NT2/D1 (cell line): Measurements from ENCODE around the gene KCTD10.

Experiments
- DNase-seq: peaks from one replicate; pipeline ENCODE4 v3.0.0-alpha.2; 2011; ENCODE audit warnings: low read depth, low spot score
- H3K27me3 ChIP-seq: 2 replicates; pipeline ENCODE4 v1.6.0; 2011; ENCODE audit warnings: mild to moderate bottlenecking; ENCODE audit not compliant: insufficient read length, insufficient read depth
- H3K36me3 ChIP-seq: 2 replicates; pipeline ENCODE4 v1.6.1; 2011; ENCODE audit warnings: mild to moderate bottlenecking, low read length, mixed read lengths; ENCODE audit not compliant: insufficient read depth, insufficient read length
- H3K4me1 ChIP-seq: 2 replicates; pipeline ENCODE4 v1.5.1; 2011; ENCODE audit not compliant: insufficient read depth, insufficient read length
- H3K4me3 ChIP-seq: 2 replicates; pipeline ENCODE4 v1.5.1; 2011; ENCODE audit warnings: low read depth; ENCODE audit not compliant: insufficient read length
- H3K9ac ChIP-seq: 2 replicates; pipeline ENCODE4 v1.6.0; 2011; ENCODE audit warnings: low read depth; ENCODE audit not compliant: insufficient read length
- H3K9me3 ChIP-seq: 2 replicates; pipeline ENCODE4 v1.5.1; 2011; ENCODE audit warnings: mild to moderate bottlenecking, low read length; ENCODE audit not compliant: insufficient read depth
- SUZ12 ChIP-seq: IDR thresholded peaks from 2 replicates; pipeline ENCODE4 v1.6.1; 2011; ENCODE audit not compliant: insufficient read length, insufficient read depth; ENCODE audit errors: extremely low read depth
- YY1 ChIP-seq: IDR thresholded peaks from 2 replicates; pipeline ENCODE4 v1.6.1; 2011; ENCODE audit not compliant: insufficient read length, insufficient read depth
- ZNF274 ChIP-seq: IDR thresholded peaks from 2 replicates; pipeline ENCODE4 v1.6.1; 2011; ENCODE audit warnings: mild to moderate bottlenecking, low read depth, low read length

The KCTD10 gene

DNA sequence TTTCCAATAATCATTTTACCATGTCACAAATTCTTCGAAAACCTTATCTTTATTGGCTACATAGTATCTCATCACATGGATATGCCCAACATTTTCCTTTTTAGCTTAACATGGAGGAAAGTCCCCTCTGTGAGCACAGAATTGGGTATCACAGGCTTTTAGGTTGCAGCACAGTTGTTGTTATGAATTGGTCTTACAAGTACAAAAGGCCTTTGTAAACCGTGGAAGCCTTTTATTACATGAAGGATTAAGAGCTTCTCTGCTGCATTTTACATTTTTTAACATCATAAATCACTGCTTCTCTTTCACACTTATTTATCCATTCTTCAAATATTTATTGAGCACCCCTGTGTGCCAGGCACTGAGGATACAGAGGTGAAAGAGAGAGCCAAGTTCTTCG, 26.5 kb upstream of the KCTD10 start:
- TF ChIP-seq SUZ12 (no peak), ZNF274 (no peak), YY1 (no peak)
- Histone ChIP-seq H3K4me1 (no peaks in the 10 kb centered on the region), H3K4me3 (no peak overlapping the region), H3K9ac (no peak overlapping the region), H3K36me3 (peaks cover 97% of the 10 kb centered on the region), H3K9me3 (no peaks in the 10 kb centered on the region), H3K27me3 (no peaks in the 10 kb centered on the region)
- no peak for DNase-seq

- Histone ChIP-seq H3K9me3 (no peaks in the 10 kb centered on the region), H3K9ac (no peak overlapping the region), H3K4me3 (no peak overlapping the region), H3K4me1 (no peaks in the 10 kb centered on the region), H3K27me3 (no peaks in the 10 kb centered on the region), H3K36me3 (peaks cover 96% of the 10 kb centered on the region)
- no peak for DNase-seq
- TF ChIP-seq YY1 = no peak
- TF ChIP-seq ZNF274 = no peak
- no peak for TF ChIP-seq SUZ12
Measured at GRCh38 chr12:109502332-109502731, 25.2 kb upstream of the KCTD10 start.

DNA sequence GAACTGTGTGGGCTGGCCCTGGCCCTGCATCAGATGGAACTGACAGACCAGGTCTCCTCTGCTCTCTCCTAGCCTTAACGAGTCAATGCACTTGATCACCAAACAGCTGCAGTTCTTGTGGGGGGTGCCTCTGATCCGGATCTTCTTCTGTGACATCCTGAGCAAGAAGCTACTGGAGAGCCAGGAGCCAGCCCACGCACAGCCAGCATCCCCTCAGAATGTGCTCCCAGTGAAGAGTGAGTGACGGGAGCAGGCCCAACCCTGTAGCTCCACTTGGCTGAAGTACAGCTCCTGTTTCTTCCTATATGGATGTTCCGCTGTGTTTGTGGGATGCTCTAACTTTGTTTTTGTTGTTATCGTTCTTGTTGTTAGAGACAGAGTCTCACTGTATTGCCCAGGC, 24.2 kb upstream of the KCTD10 start:
- H3K36me3 ChIP-seq = peaks cover 88% of the 10 kb centered on the region

GRCh38 chr12:109500406-109501185, 23.5 kb upstream of the KCTD10 start:
- no peak overlapping the region for H3K4me3 ChIP-seq
- H3K9ac ChIP-seq = no peak overlapping the region
- no peak for DNase-seq
- H3K9me3 ChIP-seq = no peaks in the 10 kb centered on the region
- TF ChIP-seq YY1 = no peak
- no peak for TF ChIP-seq SUZ12
- TF ChIP-seq ZNF274 = no peak
- no peaks in the 10 kb centered on the region for H3K27me3 ChIP-seq
- H3K4me1 ChIP-seq = no peaks in the 10 kb centered on the region
- H3K36me3 ChIP-seq = peaks cover 89% of the 10 kb centered on the region

More for the DNA sequence above, 24.2 kb upstream of the KCTD10 start:
- Histone ChIP-seq H3K4me3 (no peak overlapping the region), H3K9me3 (no peaks in the 10 kb centered on the region), H3K27me3 (no peaks in the 10 kb centered on the region), H3K9ac (no peak overlapping the region), H3K4me1 (no peaks in the 10 kb centered on the region)
- TF ChIP-seq SUZ12 (no peak), ZNF274 (no peak), YY1 (no peak)
- no peak for DNase-seq

DNA sequence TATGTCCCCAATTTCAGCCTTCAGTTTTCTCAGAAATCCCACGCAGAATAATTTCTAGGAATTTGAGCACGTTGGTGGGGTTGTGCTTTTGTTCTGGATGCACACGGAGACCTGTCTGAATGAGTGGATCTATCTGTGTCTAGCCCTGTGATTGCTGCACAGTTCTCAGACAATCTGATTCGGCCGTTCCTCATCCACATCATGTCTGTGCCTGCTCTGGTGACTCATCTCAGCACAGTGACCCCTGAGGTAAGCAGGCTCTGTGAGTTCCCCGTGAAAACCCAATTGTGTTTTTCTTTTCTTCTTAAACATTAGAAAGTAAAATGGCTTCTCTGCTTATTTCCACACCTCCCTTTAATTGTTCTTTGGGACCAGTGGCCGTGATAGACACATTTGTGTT, 20.6 kb upstream of the KCTD10 start:
- DNase-seq = no peak
- Histone ChIP-seq H3K4me1 (no peaks in the 10 kb centered on the region), H3K27me3 (no peaks in the 10 kb centered on the region), H3K9ac (no peak overlapping the region), H3K4me3 (no peak overlapping the region), H3K36me3 (peaks cover 86% of the 10 kb centered on the region), H3K9me3 (peaks cover 7% of the 10 kb centered on the region; the same call in 1 of the 2 replicates)
- TF ChIP-seq SUZ12 (no peak), YY1 (no peak), ZNF274 (no peak)

DNA sequence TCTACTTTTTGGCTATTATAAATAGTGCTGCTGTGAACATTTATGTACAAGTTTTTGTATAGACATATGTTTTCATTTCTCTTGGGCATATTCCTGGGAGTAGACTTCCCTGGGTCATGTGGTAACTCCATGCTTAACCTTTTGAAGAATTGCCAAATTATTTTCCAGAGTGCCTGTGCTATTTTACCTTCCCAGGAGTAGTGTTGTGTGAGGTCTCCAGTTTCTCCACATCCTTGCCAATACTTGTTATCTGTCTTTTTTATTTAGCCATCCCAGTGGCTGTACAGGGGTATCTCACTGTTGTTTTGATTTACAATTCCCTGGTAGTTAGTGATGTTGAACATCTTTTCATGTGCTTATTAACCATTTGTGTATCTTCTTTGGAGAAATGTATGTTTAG, 19.2 kb upstream of the KCTD10 start:
- no peak for TF ChIP-seq SUZ12
- TF ChIP-seq ZNF274 = no peak
- TF ChIP-seq YY1 = no peak
- peaks cover 86% of the 10 kb centered on the region for H3K36me3 ChIP-seq
- H3K27me3 ChIP-seq = no peaks in the 10 kb centered on the region

DNA sequence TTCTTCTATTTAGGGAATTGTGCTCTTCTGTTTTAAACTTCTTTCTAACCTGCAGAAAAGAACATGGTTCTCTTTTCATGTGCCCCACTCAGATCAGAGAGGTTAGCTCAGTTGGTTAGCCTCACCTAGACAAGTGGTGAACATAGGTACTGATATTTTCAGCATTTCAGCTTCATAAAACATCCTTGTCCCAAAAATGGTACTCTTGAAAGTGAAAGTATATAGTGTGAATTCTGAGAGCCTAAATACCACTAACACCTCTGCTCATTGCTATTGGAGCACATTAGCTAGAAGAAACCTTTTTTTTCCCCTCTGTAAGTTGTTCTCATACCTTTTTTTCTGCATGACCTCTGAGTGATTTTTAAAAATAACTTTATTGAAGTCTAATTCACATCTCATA, 17.9 kb upstream of the KCTD10 start:
- Histone ChIP-seq H3K36me3 (peaks cover 86% of the 10 kb centered on the region), H3K27me3 (no peaks in the 10 kb centered on the region), H3K4me1 (no peaks in the 10 kb centered on the region), H3K9ac (no peak overlapping the region), H3K4me3 (no peak overlapping the region), H3K9me3 (peaks cover 7% of the 10 kb centered on the region; the same call in 1 of the 2 replicates)
- TF ChIP-seq SUZ12 = no peak
- TF ChIP-seq YY1 = no peak
- no peak for TF ChIP-seq ZNF274
- DNase-seq = no peak

More for the DNA sequence above, 19.2 kb upstream of the KCTD10 start:
- Histone ChIP-seq H3K9me3 (peaks cover 7% of the 10 kb centered on the region; the same call in 1 of the 2 replicates), H3K9ac (no peak overlapping the region), H3K4me3 (no peak overlapping the region), H3K4me1 (no peaks in the 10 kb centered on the region)
- no peak for DNase-seq
